GM18867 (cell line): ENCODE results near the gene VSTM4.

Source experiments
- ATAC-seq: cut with Tn5 transposase; IDR thresholded peaks from one replicate; pipeline ENCODE4 v1.9.1; 2021; ENCODE audit warnings: mild to moderate bottlenecking, moderate library complexity; ENCODE audit not compliant: unreplicated experiment

VSTM4 gene

GRCh38 chr10:49096890-49097445, 18.4 kb downstream of the VSTM4 start:
- no peak for ATAC-seq

- no peak for ATAC-seq
Measured at GRCh38 chr10:49094646-49095045, 20.7 kb downstream of the VSTM4 start.

DNA sequence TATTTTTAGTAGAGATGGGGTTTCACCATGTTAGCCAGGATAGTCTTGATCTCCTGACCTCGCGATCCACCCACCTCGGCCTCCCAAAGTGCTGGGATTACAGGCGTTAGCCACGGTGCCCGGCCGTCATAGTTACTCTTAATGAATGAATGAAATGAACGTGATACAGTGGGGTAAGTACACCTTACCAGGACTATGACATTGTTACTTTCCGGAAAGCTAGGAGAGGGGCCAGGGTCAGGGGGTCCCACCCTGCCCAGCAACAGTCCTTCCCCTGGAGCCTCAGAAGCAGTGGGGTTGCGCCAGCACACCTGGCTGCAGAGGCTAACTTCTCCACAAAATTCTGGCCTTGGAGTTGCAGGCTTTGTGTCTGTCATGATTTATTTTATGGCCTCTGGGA, 21.4 kb downstream of the VSTM4 start:
- ATAC-seq = no peak

DNA sequence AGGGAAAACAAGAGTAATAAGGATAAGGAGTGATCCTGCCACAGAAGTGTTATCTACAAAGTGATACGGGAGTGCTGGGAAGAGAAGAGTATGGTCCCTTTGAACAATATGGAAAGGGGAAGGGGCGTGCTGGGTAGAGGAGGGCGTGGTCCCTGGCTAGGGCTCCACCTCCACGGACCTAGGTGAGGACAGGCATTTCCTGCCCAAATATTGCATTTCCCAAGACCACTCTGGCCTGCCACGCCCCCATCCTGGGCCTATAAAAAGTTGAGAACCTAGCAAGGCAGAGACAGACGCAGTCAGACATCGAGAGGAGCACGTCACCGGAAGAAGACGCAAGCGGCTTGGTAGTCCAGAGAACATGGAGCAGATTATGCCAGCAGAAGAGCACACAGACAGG, 22.8 kb downstream of the VSTM4 start:
- ATAC-seq = no peak

GRCh38 chr10:49091450-49092210, 23.7 kb downstream of the VSTM4 start:
- ATAC-seq = no peak

DNA sequence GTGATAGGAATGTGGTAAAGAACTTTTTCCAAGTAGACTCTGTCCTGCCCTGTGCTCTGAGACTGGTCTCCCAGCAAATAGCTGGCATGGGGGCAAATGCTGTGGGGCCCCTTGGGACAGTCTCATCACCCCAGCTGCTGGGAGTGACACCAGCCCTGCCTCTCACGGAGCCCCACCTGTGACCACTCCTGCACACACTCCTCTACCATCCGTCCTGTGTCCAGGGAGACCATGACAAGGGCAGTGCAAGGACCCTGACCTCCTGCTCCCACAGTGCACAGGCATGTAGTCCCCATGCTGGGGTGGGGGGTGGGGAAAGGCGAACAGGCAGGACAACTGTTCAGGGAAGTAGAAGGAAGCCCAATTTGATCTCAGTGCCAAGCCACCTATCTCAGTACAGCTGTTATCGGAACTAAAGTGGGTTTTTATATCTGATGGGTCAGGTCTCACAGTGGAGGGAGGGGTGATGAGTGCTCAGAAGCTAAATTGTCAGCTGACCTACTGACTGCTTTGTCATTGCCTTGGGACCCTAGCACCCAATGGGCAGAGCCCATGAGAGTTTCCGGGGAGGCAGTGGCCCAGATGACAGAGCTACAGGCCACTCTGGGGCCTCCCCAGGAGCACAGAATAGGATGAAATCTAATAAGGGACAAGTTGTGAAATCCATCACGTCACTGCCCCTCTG, 24.5 kb downstream of the VSTM4 start:
- no peak for ATAC-seq

- ATAC-seq = no peak
Measured at GRCh38 chr10:49090189-49090575, 25.1 kb downstream of the VSTM4 start.

GRCh38 chr10:49089557-49090188, 25.6 kb downstream of the VSTM4 start:
- no peak for ATAC-seq

DNA sequence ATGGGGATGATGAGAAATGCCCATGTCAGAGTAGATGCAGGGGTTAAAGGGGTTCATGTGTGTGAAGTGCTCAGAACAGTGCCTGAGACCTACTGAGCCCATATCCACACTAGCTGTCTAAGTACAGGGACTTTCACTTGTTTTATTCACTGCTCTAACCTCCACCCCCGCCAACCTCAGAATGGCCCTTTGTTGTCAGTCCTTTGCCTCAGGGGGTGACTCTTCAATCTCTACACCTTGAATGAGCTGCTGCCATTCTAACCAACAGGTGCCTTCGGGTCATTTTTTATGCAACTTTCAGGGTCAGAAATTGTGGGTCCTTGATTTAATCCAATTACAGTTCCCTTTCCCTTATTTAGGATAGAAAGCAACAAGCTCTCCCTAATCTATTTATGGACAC, 26.2 kb downstream of the VSTM4 start:
- no peak for ATAC-seq

GRCh38 chr10:49086889-49087288, 28.4 kb downstream of the VSTM4 start:
- ATAC-seq = no peak

DNA sequence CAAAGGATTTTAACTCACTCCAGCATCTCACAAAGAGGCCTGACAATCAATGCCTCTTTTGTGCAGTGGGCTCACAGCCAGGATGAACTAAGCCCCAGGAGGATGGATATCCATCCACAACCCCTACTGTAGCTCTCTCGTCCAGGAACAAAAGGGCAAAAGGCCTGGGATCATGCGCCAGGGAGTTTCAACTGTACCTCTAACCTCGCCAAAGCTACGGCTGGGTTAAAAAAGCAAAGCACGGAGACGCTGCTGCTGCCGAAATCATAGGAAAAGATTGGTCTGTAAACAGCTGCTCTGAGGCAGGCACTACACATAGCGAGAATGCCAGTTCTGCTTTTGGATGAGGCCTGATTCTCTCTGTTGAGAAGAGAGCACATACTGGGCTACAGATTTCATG, 32.1 kb downstream of the VSTM4 start:
- ATAC-seq = no peak

- ATAC-seq = no peak
Measured at GRCh38 chr10:49082766-49083165, 32.6 kb downstream of the VSTM4 start.

DNA sequence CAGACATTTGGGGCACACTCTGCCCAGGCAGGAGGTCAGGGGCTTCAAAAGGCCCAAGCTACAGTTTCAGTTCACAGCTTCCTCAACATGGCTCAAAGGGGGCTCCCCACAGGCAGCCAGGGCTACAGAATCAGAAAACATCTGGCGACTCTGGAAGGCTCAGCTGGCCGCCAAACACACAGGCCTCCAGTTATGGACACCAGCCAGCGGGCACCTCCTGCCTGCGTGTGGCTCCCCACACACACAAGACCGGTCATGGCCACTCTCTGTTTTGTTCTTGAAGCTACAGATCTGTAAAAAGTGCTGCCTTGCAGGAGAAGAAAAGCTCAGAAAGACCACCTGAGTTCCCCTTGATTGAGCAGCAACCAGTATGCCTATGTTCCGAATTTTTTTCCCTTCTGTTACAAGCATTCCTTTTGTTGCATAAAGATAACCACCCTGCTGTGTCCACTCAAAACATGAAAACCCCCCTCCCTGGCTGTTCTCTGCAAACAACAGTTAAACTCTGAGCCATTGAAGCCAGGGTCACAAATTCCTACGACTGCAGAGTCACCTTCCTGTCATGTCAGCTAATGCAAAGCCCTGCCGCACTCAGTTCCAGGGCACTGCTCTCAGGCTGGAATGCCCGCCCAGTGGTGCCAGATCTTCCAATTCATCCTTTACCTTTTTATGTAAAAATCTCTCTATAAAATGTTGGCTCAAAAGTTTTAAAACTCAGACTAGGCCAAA, 33.6 kb downstream of the VSTM4 start:
- no peak for ATAC-seq

DNA sequence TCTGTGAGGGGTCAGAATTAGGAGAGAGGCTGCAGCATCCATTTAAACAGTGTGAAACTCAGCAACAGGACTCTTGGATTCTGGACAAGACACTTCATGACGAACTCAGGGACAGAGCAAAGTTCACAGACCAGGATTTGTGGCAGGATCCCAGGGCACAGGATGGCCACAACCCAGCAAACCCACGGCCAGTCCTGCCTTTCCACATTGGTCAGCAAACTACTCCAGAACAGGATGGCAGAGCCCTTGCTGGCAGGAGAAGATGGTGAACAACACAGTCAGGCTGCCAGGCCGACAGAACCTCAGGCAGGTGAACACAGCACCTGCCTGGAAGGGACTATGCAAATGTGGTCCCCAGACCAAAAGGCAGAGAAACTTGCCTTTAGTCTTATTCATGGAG, 34.4 kb downstream of the VSTM4 start:
- no peak for ATAC-seq

GRCh38 chr10:49080071-49080470, 35.3 kb downstream of the VSTM4 start:
- no peak for ATAC-seq

DNA sequence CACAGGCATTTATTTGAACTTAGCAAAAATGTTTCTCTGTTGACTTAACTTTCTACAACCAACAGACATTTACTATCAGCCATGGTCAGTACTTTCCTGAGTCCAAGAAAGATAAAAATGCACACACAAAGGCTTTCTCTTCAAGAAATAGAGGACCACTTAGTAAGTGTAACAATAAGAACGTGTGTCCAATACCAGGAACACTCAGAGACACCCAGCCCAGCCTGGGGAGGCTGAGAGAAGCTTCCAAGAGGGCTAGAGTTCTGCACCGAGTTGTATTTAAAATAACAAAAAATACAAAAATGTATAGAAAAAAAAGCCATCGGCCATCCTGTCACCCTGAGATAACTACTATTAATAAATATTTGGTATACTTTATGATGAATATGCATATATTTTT, 35.8 kb downstream of the VSTM4 start:
- no peak for ATAC-seq

DNA sequence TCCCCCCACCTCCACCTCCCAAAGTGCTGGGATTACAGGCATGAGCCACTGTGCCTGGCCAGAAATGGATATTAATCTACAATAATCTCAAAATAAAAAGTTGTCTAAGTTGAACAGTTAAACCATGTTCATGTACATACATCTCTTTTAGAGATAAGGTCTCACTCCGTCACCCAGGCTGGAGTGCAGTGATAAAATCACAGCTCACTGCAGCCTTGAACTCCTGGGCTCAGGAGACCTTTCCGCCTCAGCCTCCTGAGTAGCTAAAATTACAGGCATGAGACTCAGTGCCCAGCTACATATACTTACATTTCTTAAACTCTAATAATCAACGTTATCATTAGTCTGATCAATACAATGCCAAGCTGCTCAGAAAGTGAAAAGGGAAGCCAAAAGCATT, 36.2 kb downstream of the VSTM4 start:
- ATAC-seq = no peak

DNA sequence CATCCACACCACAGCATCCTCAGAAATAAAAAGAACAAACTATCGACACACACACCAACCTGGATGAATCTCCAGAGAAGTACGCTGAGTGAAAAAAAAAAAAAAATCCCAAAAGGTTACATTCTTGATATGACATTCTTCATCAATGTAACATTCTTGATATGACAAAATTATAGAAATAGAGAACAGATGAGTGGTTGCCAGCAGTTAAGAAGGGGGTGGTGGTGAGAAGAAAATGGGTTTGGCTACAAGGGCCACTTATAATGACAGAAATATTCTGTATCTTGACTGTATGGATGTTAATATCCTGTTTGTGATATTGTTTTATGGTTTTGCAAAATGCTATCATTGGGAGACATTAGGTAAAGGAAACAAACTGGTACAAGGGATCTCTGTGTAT, 36.9 kb downstream of the VSTM4 start:
- no peak for ATAC-seq

DNA sequence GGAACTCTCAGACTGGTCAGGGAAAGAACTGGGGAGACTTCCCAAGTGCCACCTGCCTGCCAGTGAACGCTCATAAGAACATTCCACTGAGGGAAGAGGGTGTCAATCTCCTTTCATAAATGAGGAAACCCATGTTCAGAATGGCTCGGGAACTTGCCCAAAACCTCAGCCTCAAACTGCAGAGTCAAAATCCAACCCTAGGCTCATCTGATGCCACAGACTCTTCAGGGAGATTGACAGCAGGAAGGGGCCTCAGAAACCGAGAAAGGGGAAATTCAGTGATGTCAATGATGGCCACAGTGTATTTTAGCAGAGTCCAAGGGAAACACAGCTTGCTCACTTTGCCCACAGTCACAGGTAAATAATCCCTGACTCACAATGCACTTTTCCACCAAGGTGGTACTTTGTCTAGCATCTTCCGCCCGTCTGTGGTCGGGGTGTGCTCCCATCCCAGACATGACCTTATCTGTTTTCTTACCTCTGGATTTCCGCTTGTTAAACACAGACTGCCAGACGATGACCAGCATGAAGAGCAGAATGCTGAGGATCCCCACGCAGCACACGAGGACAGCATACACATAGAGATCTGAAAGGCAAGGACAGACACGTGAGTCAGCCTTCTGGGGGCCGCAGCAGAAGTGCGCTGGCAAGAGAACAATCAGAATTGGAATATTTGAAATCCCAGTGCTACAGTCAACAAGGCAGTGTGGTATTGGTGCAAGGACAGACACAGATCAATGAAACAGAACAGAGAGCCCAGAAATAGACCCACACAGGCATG, 38.4 kb downstream of the VSTM4 start:
- peak; percentile 72 for ATAC-seq

GRCh38 chr10:49076319-49076718, 39.0 kb downstream of the VSTM4 start:
- ATAC-seq = no peak
